AG04450 (cell line): ENCODE measurements around the gene SNX12. TPM values are rescaled to one million over a fixed set of nuclear protein-coding genes. Genes with fewer than 3 reads are reported as not detected.
A peak's percentile ranks its signal among the peaks of the same experiment; 100 is the strongest.

Experiments used
- CTCF ChIA-PET: fragments of 300-600, 350-600 bp; formaldehyde crosslinking; extraction: SDS; loops from one replicate; lab custom pipeline; 2022; ENCODE audit warnings: antibody characterized with exemption, inconsistent platforms; lab: Charles Lee
- POLR2A ChIA-PET: fragments of 350-600 bp; formaldehyde crosslinking; extraction: SDS; loops from one replicate; lab custom pipeline; 2021; ENCODE audit warnings: antibody characterized with exemption, inconsistent platforms; lab: Yijun Ruan, JAX
- DNase-seq: peaks from one replicate; pipeline ENCODE4 v3.0.0-alpha.2; 2011; ENCODE audit warnings: low read depth, low spot score
- H3K27ac ChIP-seq: one replicate; pipeline ENCODE4 v1.5.1; 2012; ENCODE audit warnings: low read depth, low read length, control low read depth
- H3K27me3 ChIP-seq: one replicate; pipeline ENCODE4 v1.6.0; 2012; ENCODE audit warnings: low read length; ENCODE audit not compliant: control insufficient read depth, insufficient read depth
- H3K4me3 ChIP-seq: 2 replicates; pipeline ENCODE4 v1.5.1; 2011; ENCODE audit warnings: mild to moderate bottlenecking, low read depth, low read length, control low read depth
- H3K9me3 ChIP-seq: 2 replicates; pipeline ENCODE4 v1.5.1; 2012; ENCODE audit warnings: low read length; ENCODE audit not compliant: control insufficient read depth, insufficient read depth
- CTCF ChIP-seq: IDR thresholded peaks from 2 replicates; pipeline ENCODE4 v1.5.1; 2011; ENCODE audit warnings: low read depth, low read length, control low read depth, inconsistent platforms
- polyA plus RNA-seq: library from polyadenylated mRNA; depleted of rRNA; stranded (reverse); fragments of >200 nt; gene quantifications from 2 replicates; pipeline ENCODE4 v1.2.3, GENCODE V29; 2011

The SNX12 gene
- polyA plus RNA-seq, 1 experiment = 77.0 TPM

GRCh38 chrX:71081330-71082123 is 13.4 kb upstream of the SNX12 start:
- CTCF ChIA-PET = no interaction called here
- Histone ChIP-seq H3K27ac (no peak overlapping the region), H3K4me3 (no peak overlapping the region), H3K27me3 (no peaks in the 10 kb centered on the region), H3K9me3 (no peaks in the 10 kb centered on the region)
- POLR2A ChIA-PET = no interaction called here
- DNase-seq = no peak
- no peak for TF ChIP-seq CTCF

- Histone ChIP-seq H3K27me3 (no peaks in the 10 kb centered on the region), H3K27ac (no peak overlapping the region), H3K4me3 (no peak overlapping the region), H3K9me3 (no peaks in the 10 kb centered on the region)
- POLR2A ChIA-PET = no interaction called here
- no peak for TF ChIP-seq CTCF
- no peak for DNase-seq
- CTCF ChIA-PET = no interaction called here
Observed at GRCh38 chrX:71070531-71070930, 2.4 kb upstream of the SNX12 start.

- peak overlapping the region; percentile 75 for H3K27ac ChIP-seq
- H3K27me3 ChIP-seq = no peaks in the 10 kb centered on the region
- ChIA-PET POLR2A (interaction anchor here (0.6 to 0.8 kb wide), 2 partner anchors 187 to 216 kb away, joined by 3 to 5 read pairs; partner anchors contain the start of gene NONO), CTCF (no interaction called here)
- TF ChIP-seq CTCF = no peak
- H3K9me3 ChIP-seq = no peaks in the 10 kb centered on the region
- H3K4me3 ChIP-seq = peak overlapping the region; percentile 74
- DNase-seq = no peak
Observed at GRCh38 chrX:71067712-71068043, 456 bp downstream of the SNX12 start.

GRCh38 chrX:71067089-71067488 is 1.0 kb downstream of the SNX12 start:
- ChIA-PET CTCF (no interaction called here), POLR2A (no interaction called here)
- no peaks in the 10 kb centered on the region for H3K27me3 ChIP-seq
- H3K27ac ChIP-seq = peak overlapping the region; percentile 75
- DNase-seq = no peak
- no peak for TF ChIP-seq CTCF
- no peaks in the 10 kb centered on the region for H3K9me3 ChIP-seq
- peak overlapping the region; percentile 74 for H3K4me3 ChIP-seq

GRCh38 chrX:71060127-71060526 is 8.0 kb downstream of the SNX12 start:
- Histone ChIP-seq H3K4me3 (no peak overlapping the region), H3K27ac (no peak overlapping the region), H3K9me3 (no peaks in the 10 kb centered on the region), H3K27me3 (no peaks in the 10 kb centered on the region)
- TF ChIP-seq CTCF = no peak
- ChIA-PET POLR2A (no interaction called here), CTCF (no interaction called here)
- DNase-seq = no peak
